ENCODE measurements around the gene ADH7. TPM values are rescaled to one million over a fixed set of nuclear protein-coding genes. Genes with fewer than 3 reads are reported as not detected.

Gene ADH7
- total and polyA plus RNA-seq, 7 experiments from 2014 or later = not detected

DNA sequence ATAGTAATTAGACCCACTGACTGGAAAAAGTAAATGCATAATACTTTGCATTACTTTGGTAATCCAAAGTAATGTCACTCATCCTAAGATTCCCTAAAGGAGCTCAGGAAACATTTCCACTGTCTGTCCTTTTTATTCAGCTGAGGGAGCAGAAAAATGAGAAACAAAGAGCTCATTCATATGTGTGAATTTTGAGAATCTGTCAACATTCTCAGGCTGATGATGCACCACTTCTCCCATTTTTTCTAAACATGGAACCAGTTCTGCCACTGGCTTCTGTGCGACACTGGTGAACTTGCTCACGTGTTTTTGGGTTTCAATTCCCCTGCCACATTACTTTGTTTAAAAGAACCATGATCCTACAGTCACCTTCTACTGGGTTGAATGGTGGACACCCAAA, 28.4 kb upstream of the ADH7 start:
- Histone ChIP-seq H3K4me3 (ENCODE audit: low read length) (no peak overlapping the region), H3K27me3 (ENCODE audit: control insufficient read depth in 2 of 2, insufficient read depth in 2 of 2, low read length in 2 of 2) (no peaks in the 10 kb centered on the region), H3K9me3 (ENCODE audit: control insufficient read depth in 2 of 3, low read length in 3 of 3) (no peaks in the 10 kb centered on the region), H3K27ac (ENCODE audit: low read depth, low read length) (no peak overlapping the region), H3K36me3 (ENCODE audit: control insufficient read depth in 2 of 3, insufficient read depth in 3 of 3, low read length in 3 of 3) (no peaks in the 10 kb centered on the region), H3K4me1 (ENCODE audit: control insufficient read depth in 2 of 2, insufficient read depth in 2 of 2, low read length in 2 of 2) (no peaks in the 10 kb centered on the region)
- intact Hi-C loops (cut with micrococcal nuclease) = loop anchor here (1.0 to 5.0 kb wide), 12 partner anchors 44 to 1321 kb away; partner anchors contain the start of genes METAP1 (in 1 of the 2), STPG2 (in 1 of the 2) and TRMT10A (in 1 of the 2)
- ChIA-PET POLR2A (interaction anchor here (0.7 kb wide), 1 partner anchor 417 kb away, joined by 3 read pairs; no protein-coding TSS in a partner anchor), CTCF (interaction anchor here (0.7 to 1.6 kb wide), 4 partner anchors 10 to 1819 kb away, joined by 3 to 5 read pairs (median 4); partner anchors contain the start of gene METAP1)
- DNase-seq = no peak
- H3K36me3 Mint-ChIP-seq = no peaks in the 10 kb centered on the region
- peaks cover 4 to 40% (median 8%) of the 10 kb centered on the region in 5 donors for H3K27me3 Mint-ChIP-seq
- H3K4me1 Mint-ChIP-seq = peaks cover 0 to 1% (median 0%) of the 10 kb centered on the region in 7 donors
- no peak for ATAC-seq
- H3K9me3 Mint-ChIP-seq = no peaks in the 10 kb centered on the region
- H3K4me3 Mint-ChIP-seq = no peak overlapping the region
- no peak overlapping the region for H3K27ac Mint-ChIP-seq

DNA sequence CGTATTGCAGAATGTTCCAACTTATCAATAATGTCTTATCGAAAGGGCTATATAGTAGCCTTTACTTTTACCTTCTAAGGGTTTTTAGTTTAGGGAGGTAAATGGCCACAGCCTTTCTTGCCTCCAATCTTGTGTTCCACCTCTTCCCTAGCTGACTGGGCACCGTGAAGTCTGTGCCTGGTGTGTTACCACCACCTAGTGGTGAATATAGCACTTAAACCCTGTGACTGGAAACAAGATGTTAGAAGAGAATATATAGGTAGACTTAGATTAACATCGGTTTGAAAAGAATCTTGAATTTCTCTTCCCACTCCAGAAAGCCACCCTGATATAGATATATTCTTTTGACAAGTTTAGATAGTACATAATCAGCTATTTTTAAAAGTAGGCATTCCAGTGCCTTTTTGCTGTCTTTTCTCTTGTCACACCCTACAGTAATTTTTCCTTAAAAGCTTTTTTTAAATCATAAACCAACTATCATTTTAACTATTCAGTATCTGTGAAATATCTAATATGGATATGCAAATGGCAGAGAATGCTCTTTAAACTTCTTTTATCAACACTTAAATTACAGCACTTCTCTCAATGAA, 27.8 kb upstream of the ADH7 start:
- no peak overlapping the region for H3K4me3 ChIP-seq (ENCODE audit: low read length)
- POLR2A ChIA-PET = interaction anchor here (0.7 kb wide), 1 partner anchor 417 kb away, joined by 3 read pairs; no protein-coding TSS in a partner anchor
- Mint-ChIP-seq H3K4me1 (no peaks in the 10 kb centered on the region), H3K27me3 (peaks cover 0 to 35% (median 8%) of the 10 kb centered on the region in 5 donors), H3K9me3 (no peaks in the 10 kb centered on the region), H3K27ac (no peak overlapping the region), H3K4me3 (no peak overlapping the region), H3K36me3 (no peaks in the 10 kb centered on the region)
- no peaks in the 10 kb centered on the region for H3K4me1 ChIP-seq (ENCODE audit: control insufficient read depth in 2 of 2, insufficient read depth in 2 of 2, low read length in 2 of 2)
- H3K9me3 ChIP-seq (ENCODE audit: control insufficient read depth in 2 of 3, low read length in 3 of 3) = no peaks in the 10 kb centered on the region
- H3K36me3 ChIP-seq (ENCODE audit: control insufficient read depth in 2 of 3, insufficient read depth in 3 of 3, low read length in 3 of 3) = no peaks in the 10 kb centered on the region
- peak; percentile 82 for ATAC-seq
- CTCF ChIA-PET = interaction anchor here (0.8 to 1.6 kb wide), 3 partner anchors 10 to 468 kb away, joined by 3 to 5 read pairs (median 3); partner anchors contain the start of gene METAP1
- no peaks in the 10 kb centered on the region for H3K27me3 ChIP-seq (ENCODE audit: control insufficient read depth in 2 of 2, insufficient read depth in 2 of 2, low read length in 2 of 2)
- no peak overlapping the region for H3K27ac ChIP-seq (ENCODE audit: low read depth, low read length)
- intact Hi-C loops (cut with micrococcal nuclease) = loop anchor here (1.0 to 5.0 kb wide), 12 partner anchors 44 to 1321 kb away; partner anchors contain the start of genes METAP1 (in 1 of the 2), STPG2 (in 1 of the 2) and TRMT10A (in 1 of the 2)
- DNase-seq = peak in 8 of 9 donors; percentile 16 to 62 (median 44)

DNA sequence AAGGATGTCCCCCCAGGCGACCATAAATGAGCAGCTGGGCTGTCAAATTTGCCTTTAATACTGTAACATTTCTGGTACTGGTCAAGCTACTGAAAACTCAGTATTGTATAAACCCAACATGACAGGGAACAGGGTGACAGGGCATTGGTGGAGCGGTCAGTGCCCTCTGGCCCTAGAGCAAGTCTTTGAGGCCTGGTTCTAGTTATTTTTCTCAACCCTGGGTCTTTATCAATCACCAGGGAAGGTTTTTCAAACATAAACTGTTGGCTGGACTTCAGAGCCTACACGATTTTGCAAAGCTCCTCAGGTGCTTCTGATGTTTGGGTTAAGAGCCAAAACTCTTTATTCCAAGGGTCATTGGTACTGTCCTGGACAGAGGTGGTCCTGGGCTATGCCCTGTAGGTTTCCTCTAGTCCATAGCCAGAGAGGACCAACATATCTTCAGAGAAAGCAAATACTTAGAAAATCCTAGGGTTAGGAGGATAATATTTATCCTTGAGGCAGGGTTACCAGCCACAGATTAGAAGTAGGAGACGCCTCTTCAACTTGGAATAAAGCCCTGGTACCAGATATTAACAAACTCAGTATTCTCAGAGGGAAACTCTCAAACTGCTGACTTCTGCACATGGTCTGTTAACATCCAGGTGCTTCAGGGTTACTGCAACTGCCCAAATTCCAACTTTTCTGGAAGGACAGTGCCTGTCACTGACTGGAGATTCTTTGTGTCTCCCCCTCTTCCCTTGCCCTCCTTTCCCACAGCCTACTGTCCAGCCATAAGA, 26.7 kb upstream of the ADH7 start:
- Mint-ChIP-seq H3K4me3 (no peak overlapping the region), H3K27me3 (peaks cover 5 to 28% (median 9%) of the 10 kb centered on the region in 5 donors), H3K4me1 (no peaks in the 10 kb centered on the region), H3K36me3 (no peaks in the 10 kb centered on the region), H3K27ac (no peak overlapping the region), H3K9me3 (no peaks in the 10 kb centered on the region)
- ChIA-PET POLR2A (no interaction called here), CTCF (interaction anchor here (0.8 kb wide), 1 partner anchor 340 kb away, joined by 4 read pairs; no protein-coding TSS in a partner anchor)
- no peaks in the 10 kb centered on the region for H3K27me3 ChIP-seq (ENCODE audit: control insufficient read depth in 2 of 2, insufficient read depth in 2 of 2, low read length in 2 of 2)
- H3K27ac ChIP-seq (ENCODE audit: low read depth, low read length) = no peak overlapping the region
- no peaks in the 10 kb centered on the region for H3K36me3 ChIP-seq (ENCODE audit: control insufficient read depth in 2 of 3, insufficient read depth in 3 of 3, low read length in 3 of 3)
- DNase-seq (no peak), ATAC-seq (no peak)
- intact Hi-C loops (cut with micrococcal nuclease) = loop anchor here (5.0 kb wide), 4 partner anchors 100 to 1320 kb away; partner anchors contain the start of genes STPG2 (in 1 of the 2) and TRMT10A (in 1 of the 2)
- H3K4me3 ChIP-seq (ENCODE audit: low read length) = no peak overlapping the region
- no peaks in the 10 kb centered on the region for H3K9me3 ChIP-seq (ENCODE audit: control insufficient read depth in 2 of 3, low read length in 3 of 3)
- no peaks in the 10 kb centered on the region for H3K4me1 ChIP-seq (ENCODE audit: control insufficient read depth in 2 of 2, insufficient read depth in 2 of 2, low read length in 2 of 2)

DNA sequence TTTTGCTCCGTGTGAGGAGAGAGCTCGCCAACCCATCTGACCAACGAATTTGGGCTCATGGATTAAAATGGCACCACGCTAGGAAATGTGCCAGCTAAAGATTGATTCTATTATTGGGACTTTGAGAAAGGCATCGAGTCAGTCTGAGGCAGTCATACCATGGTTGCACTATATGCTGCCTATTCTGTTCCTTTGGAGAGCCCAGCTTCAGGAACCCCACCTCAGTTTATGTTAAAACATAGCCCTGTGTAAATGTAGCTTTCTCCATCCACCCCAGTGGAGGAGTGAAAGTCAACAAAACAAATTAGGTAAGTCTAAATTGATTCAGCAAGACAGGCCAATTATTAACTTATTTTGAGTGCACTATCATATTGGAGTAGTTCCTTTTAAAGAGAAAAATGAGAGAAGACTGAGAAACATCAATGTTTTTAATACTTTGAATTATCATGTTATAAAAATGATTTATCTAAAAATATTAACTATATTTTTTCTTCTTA, 24.5 kb upstream of the ADH7 start:
- peaks cover 4 to 28% (median 11%) of the 10 kb centered on the region in 5 donors for H3K27me3 Mint-ChIP-seq
- H3K4me1 Mint-ChIP-seq = no peaks in the 10 kb centered on the region
- ChIA-PET POLR2A (no interaction called here), CTCF (no interaction called here)
- no peak overlapping the region for H3K4me3 Mint-ChIP-seq
- ATAC-seq = no peak
- Histone ChIP-seq H3K4me1 (ENCODE audit: control insufficient read depth in 2 of 2, insufficient read depth in 2 of 2, low read length in 2 of 2) (no peaks in the 10 kb centered on the region), H3K9me3 (ENCODE audit: control insufficient read depth in 2 of 3, low read length in 3 of 3) (no peaks in the 10 kb centered on the region), H3K4me3 (ENCODE audit: low read length) (no peak overlapping the region), H3K27me3 (ENCODE audit: control insufficient read depth in 2 of 2, insufficient read depth in 2 of 2, low read length in 2 of 2) (no peaks in the 10 kb centered on the region), H3K27ac (ENCODE audit: low read depth, low read length) (no peak overlapping the region), H3K36me3 (ENCODE audit: control insufficient read depth in 2 of 3, insufficient read depth in 3 of 3, low read length in 3 of 3) (no peaks in the 10 kb centered on the region)
- H3K9me3 Mint-ChIP-seq = peaks cover 0 to 2% (median 0%) of the 10 kb centered on the region in 11 donors
- H3K27ac Mint-ChIP-seq = no peak overlapping the region
- no peaks in the 10 kb centered on the region for H3K36me3 Mint-ChIP-seq
- DNase-seq = no peak
- intact Hi-C loops (cut with micrococcal nuclease) = loop anchor here (5.0 kb wide), 4 partner anchors 103 to 1317 kb away; partner anchors contain the start of genes STPG2 (in 1 of the 2) and TRMT10A (in 1 of the 2)

DNA sequence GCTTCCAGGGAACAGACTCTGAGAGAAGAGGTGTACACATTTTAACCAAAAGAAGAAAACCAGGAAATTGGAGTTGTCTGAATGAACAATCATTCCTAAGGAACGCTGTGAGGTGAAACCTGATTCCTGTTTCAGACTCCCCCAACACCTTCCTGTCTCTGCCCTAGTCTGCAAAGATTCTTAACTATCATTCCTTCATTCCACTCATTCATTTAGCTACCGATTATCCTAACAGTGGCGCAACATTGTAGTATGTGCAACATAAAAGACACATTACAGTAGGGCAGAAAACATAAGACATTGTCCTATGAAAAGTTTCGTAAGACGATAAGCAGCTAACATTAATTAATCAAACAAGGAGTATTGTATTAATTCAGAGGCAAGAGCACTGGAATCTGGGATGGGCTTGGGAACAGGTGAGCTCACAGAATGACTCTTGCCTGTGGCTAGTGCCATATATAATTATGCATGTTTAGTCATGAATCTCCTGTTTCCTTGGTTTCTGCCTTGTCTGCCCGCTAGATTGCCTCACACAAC, 23.8 kb upstream of the ADH7 start:
- H3K27me3 Mint-ChIP-seq = peaks cover 4 to 23% (median 11%) of the 10 kb centered on the region in 5 donors
- Histone ChIP-seq H3K27me3 (ENCODE audit: control insufficient read depth in 2 of 2, insufficient read depth in 2 of 2, low read length in 2 of 2) (no peaks in the 10 kb centered on the region), H3K27ac (ENCODE audit: low read depth, low read length) (no peak overlapping the region), H3K9me3 (ENCODE audit: control insufficient read depth in 2 of 3, low read length in 3 of 3) (no peaks in the 10 kb centered on the region), H3K4me3 (ENCODE audit: low read length) (no peak overlapping the region), H3K4me1 (ENCODE audit: control insufficient read depth in 2 of 2, insufficient read depth in 2 of 2, low read length in 2 of 2) (no peaks in the 10 kb centered on the region), H3K36me3 (ENCODE audit: control insufficient read depth in 2 of 3, insufficient read depth in 3 of 3, low read length in 3 of 3) (no peaks in the 10 kb centered on the region)
- no peaks in the 10 kb centered on the region for H3K36me3 Mint-ChIP-seq
- intact Hi-C loops (cut with micrococcal nuclease) = no loop called here
- H3K4me1 Mint-ChIP-seq = no peaks in the 10 kb centered on the region
- CTCF ChIA-PET = no interaction called here
- DNase-seq (no peak), ATAC-seq (no peak)
- POLR2A ChIA-PET = no interaction called here
- H3K9me3 Mint-ChIP-seq = peaks cover 0 to 2% (median 0%) of the 10 kb centered on the region in 11 donors
- H3K27ac Mint-ChIP-seq = no peak overlapping the region
- H3K4me3 Mint-ChIP-seq = no peak overlapping the region

DNA sequence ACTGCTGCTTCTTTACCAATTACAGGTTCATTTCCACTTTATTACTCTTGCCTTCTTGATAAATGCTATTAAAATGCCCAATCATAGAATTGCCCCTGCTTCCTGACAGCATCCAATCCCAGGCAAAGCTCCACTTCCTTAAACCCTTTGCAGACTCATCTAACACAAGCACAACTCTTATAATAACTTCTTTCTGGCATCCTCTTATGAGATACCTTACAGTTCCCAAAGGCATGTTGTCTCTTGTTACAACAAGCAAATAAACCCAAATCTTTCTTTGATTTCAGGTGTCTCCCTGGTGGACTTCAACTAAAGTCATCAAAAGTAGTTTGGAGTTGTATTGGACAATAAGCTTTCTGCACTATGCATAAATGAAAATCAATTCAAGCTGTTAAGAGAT, 22.5 kb upstream of the ADH7 start:
- H3K27me3 ChIP-seq (ENCODE audit: control insufficient read depth in 2 of 2, insufficient read depth in 2 of 2, low read length in 2 of 2) = no peaks in the 10 kb centered on the region
- Mint-ChIP-seq H3K4me1 (no peaks in the 10 kb centered on the region), H3K36me3 (peaks cover 0 to 7% (median under 1%) of the 10 kb centered on the region in 5 donors), H3K4me3 (no peak overlapping the region), H3K9me3 (peaks cover under 1 to 10% (median 6%) of the 10 kb centered on the region in 11 donors), H3K27ac (no peak overlapping the region), H3K27me3 (peaks cover 4 to 19% (median 14%) of the 10 kb centered on the region in 5 donors)
- H3K9me3 ChIP-seq (ENCODE audit: control insufficient read depth in 2 of 3, low read length in 3 of 3) = no peaks in the 10 kb centered on the region
- ATAC-seq = no peak
- intact Hi-C loops (cut with micrococcal nuclease) = no loop called here
- ChIA-PET POLR2A (no interaction called here), CTCF (no interaction called here)
- H3K4me3 ChIP-seq (ENCODE audit: low read length) = no peak overlapping the region
- no peak overlapping the region for H3K27ac ChIP-seq (ENCODE audit: low read depth, low read length)
- H3K4me1 ChIP-seq (ENCODE audit: control insufficient read depth in 2 of 2, insufficient read depth in 2 of 2, low read length in 2 of 2) = no peaks in the 10 kb centered on the region
- no peak for DNase-seq
- no peaks in the 10 kb centered on the region for H3K36me3 ChIP-seq (ENCODE audit: control insufficient read depth in 2 of 3, insufficient read depth in 3 of 3, low read length in 3 of 3)
